Thyroid gland (tissue), 4 donors: ENCODE measurements around the gene LILRA2.

Experiments used
- POLR2A ChIP-seq, 2 donors: fragments of 450-650 bp; IDR thresholded peaks; one replicate each; pipeline ENCODE4 v1.6.1; 2017; ENCODE audit warnings: antibody characterized with exemption in 2 of 2, mild to moderate bottlenecking in 2 of 2, moderate library complexity in 1 of 2
- TF ChIP-seq, protein P1 (sequence below), 6 experiments: fragments of 200-600 bp in 3 of 6; fragments of 450-650 bp in 3 of 6; sonication (generic) in 3 of 6; IDR thresholded peaks; one replicate each; pipeline ENCODE4 v1.5.1; 2016 to 2019; ENCODE audit warnings: antibody characterized with exemption in 6 of 6, mild to moderate bottlenecking in 2 of 6, inconsistent platforms in 1 of 6, moderate library complexity in 1 of 6

DNA sequence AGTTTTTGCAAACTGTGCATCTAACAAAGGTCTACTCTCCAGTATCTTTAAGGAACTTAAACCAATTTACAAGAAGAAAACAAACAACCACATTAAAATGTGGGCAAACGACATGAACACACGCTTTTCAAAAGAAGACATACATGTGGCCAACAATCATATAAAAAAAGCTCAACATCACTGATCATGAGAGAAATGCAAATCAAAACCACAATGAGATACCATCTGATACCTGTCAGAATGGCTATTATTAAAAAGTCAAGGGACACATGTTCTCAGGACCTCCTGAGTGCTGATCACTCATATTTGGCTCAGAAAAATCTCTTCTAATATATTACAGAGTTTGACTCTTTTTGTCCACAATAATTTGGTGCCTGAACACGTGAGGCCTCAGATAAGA, 42.5 kb downstream of the LILRA2 start:
- TF ChIP-seq, protein P1, sequence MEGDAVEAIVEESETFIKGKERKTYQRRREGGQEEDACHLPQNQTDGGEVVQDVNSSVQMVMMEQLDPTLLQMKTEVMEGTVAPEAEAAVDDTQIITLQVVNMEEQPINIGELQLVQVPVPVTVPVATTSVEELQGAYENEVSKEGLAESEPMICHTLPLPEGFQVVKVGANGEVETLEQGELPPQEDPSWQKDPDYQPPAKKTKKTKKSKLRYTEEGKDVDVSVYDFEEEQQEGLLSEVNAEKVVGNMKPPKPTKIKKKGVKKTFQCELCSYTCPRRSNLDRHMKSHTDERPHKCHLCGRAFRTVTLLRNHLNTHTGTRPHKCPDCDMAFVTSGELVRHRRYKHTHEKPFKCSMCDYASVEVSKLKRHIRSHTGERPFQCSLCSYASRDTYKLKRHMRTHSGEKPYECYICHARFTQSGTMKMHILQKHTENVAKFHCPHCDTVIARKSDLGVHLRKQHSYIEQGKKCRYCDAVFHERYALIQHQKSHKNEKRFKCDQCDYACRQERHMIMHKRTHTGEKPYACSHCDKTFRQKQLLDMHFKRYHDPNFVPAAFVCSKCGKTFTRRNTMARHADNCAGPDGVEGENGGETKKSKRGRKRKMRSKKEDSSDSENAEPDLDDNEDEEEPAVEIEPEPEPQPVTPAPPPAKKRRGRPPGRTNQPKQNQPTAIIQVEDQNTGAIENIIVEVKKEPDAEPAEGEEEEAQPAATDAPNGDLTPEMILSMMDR (IDR thresholded peaks at IDR 0.05), result no peak
- no peak for TF ChIP-seq POLR2A (IDR thresholded peaks at IDR 0.05)
